CD14-positive monocyte (primary cell): Measurements from ENCODE around the gene RGS3. TPM values are rescaled to one million over a fixed set of nuclear protein-coding genes. Genes with fewer than 3 reads are reported as not detected.

Source experiments
- DNase-seq, 3 donors: peaks; one replicate each; pipeline ENCODE4 v3.0.0-alpha.2; 2011 to 2022
- H2AFZ ChIP-seq: 2 replicates; pipeline ENCODE4 v1.6.0; 2012; ENCODE audit warnings: mild to moderate bottlenecking, low read depth, low read length, inconsistent platforms; ENCODE audit not compliant: insufficient read depth, poor library complexity, severe bottlenecking
- H3K27ac ChIP-seq, 2 donors: 1 replicate in 1 of 2; 2 replicates in 1 of 2; pipeline ENCODE4 v1.5.1; 2012 to 2013; ENCODE audit warnings: low read length in 2 of 2, control low read depth in 1 of 2, inconsistent platforms in 1 of 2, low read depth in 1 of 2, mild to moderate bottlenecking in 1 of 2
- H3K27me3 ChIP-seq, 2 donors: one replicate each; pipeline versions ENCODE4 v1.6.0 to v1.6.1; 2011 to 2013; ENCODE audit warnings: low read length in 2 of 2; ENCODE audit not compliant: control insufficient read depth in 2 of 2, insufficient read depth in 2 of 2
- H3K36me3 ChIP-seq, 2 donors: replicated peaks in 1 of 2; 1 replicate in 1 of 2; 2 replicates in 1 of 2; pipeline versions ENCODE4 v1.5.1 to v1.6.1; 2012 to 2013; ENCODE audit warnings: low read length in 2 of 2, control low read depth in 1 of 2, inconsistent platforms in 1 of 2, mild to moderate bottlenecking in 1 of 2; ENCODE audit not compliant: insufficient read depth in 2 of 2, control insufficient read depth in 1 of 2
- H3K4me1 ChIP-seq, 2 donors: 1 replicate in 1 of 2; 2 replicates in 1 of 2; pipeline versions ENCODE4 v1.5.1 to v1.6.1; 2012 to 2013; ENCODE audit warnings: low read length in 2 of 2, control low read depth in 1 of 2, inconsistent platforms in 1 of 2, mild to moderate bottlenecking in 1 of 2, moderate library complexity in 1 of 2; ENCODE audit not compliant: insufficient read depth in 2 of 2, control insufficient read depth in 1 of 2
- H3K4me2 ChIP-seq: replicated peaks from 2 replicates; pipeline ENCODE3; 2012; ENCODE audit warnings: low read length, moderate library complexity, mild to moderate bottlenecking; ENCODE audit not compliant: poor library complexity, severe bottlenecking; ENCODE audit errors: extremely low read depth
- H3K4me3 ChIP-seq, 3 experiments: fragments of 200-600 bp in 1 of 3; sonication (generic) in 1 of 3; replicated peaks in 1 of 3; 1 replicate in 2 of 3; 2 replicates in 1 of 3; pipeline ENCODE4 v1.5.1; 2011 to 2013; ENCODE audit warnings: low read length in 3 of 3, mild to moderate bottlenecking in 3 of 3, control low read depth in 2 of 3, low read depth in 2 of 3, inconsistent platforms in 1 of 3, moderate library complexity in 1 of 3
- H3K79me2 ChIP-seq: 2 replicates; pipeline ENCODE4 v1.6.0; 2012; ENCODE audit warnings: mild to moderate bottlenecking, control low read depth, inconsistent platforms, low read length, moderate library complexity; ENCODE audit not compliant: insufficient read depth
- H3K9ac ChIP-seq: 2 replicates; pipeline ENCODE4 v1.6.0; 2017; ENCODE audit warnings: low read length, mild to moderate bottlenecking; ENCODE audit not compliant: insufficient read depth, poor library complexity, severe bottlenecking
- H3K9me3 ChIP-seq, 2 donors: replicated peaks in 1 of 2; 1 replicate in 1 of 2; 2 replicates in 1 of 2; pipeline versions ENCODE4 v1.5.1 to v1.6.1; 2012 to 2013; ENCODE audit warnings: low read length in 2 of 2, control low read depth in 1 of 2; ENCODE audit not compliant: control insufficient read depth in 1 of 2, insufficient read depth in 1 of 2
- H4K20me1 ChIP-seq: 2 replicates; pipeline ENCODE4 v1.6.0; 2012; ENCODE audit warnings: mild to moderate bottlenecking, low read length, control low read depth, moderate library complexity; ENCODE audit not compliant: insufficient read depth
- H3K27ac Mint-ChIP-seq, 7 donors: one replicate each; pipeline ENCODE4 v1.8.0; 2020; ENCODE audit warnings: mild to moderate bottlenecking in 7 of 7, mixed read lengths in 7 of 7, moderate library complexity in 6 of 7, inconsistent platforms in 2 of 7
- H3K27me3 Mint-ChIP-seq, 3 donors: one replicate each; pipeline ENCODE4 v1.8.0; 2021 to 2022; ENCODE audit warnings: low read depth in 3 of 3, mild to moderate bottlenecking in 3 of 3, mixed read lengths in 3 of 3, moderate library complexity in 3 of 3, inconsistent platforms in 1 of 3
- H3K36me3 Mint-ChIP-seq, 2 donors: one replicate each; pipeline ENCODE4 v1.8.0; 2020; ENCODE audit warnings: mixed read lengths in 2 of 2, inconsistent platforms in 1 of 2, mild to moderate bottlenecking in 1 of 2
- H3K4me1 Mint-ChIP-seq: one replicate; pipeline ENCODE4 v1.8.0; 2020; ENCODE audit warnings: mild to moderate bottlenecking, mixed read lengths
- H3K4me3 Mint-ChIP-seq, 2 donors: one replicate each; pipeline ENCODE4 v1.8.0; 2020; ENCODE audit warnings: mild to moderate bottlenecking in 2 of 2, mixed read lengths in 2 of 2, moderate library complexity in 1 of 2
- H3K9me3 Mint-ChIP-seq, 7 donors: one replicate each; pipeline ENCODE4 v1.8.0; 2020 to 2022; ENCODE audit warnings: mixed read lengths in 7 of 7, mild to moderate bottlenecking in 6 of 7, moderate library complexity in 6 of 7, inconsistent platforms in 2 of 7
- CTCF ChIP-seq: fragments of 200-600 bp; IDR thresholded peaks from one replicate; pipeline ENCODE4 v1.8.0; 2022; ENCODE audit warnings: antibody characterized with exemption, mild to moderate bottlenecking
- WGBS: methylation state at CpG from one replicate; pipeline ENCODE4 v1.1.5; 2013; ENCODE audit warnings: missing lambda C conversion rate; ENCODE audit not compliant: insufficient coverage; 5-methylcytosine and 5-hydroxymethylcytosine counted together
- intact Hi-C, 2 donors: fragments of 100-400 bp; cut with micrococcal nuclease; formaldehyde crosslinking; loops; one replicate each; pipeline versions ENCODE4 v1.15.0 to v1.15.1; 2023
- polyA plus RNA-seq, 3 donors: library from polyadenylated mRNA; depleted of rRNA in 1 of 3; unstranded in 2 of 3; stranded (reverse) in 1 of 3; fragments of 300-500 nt in 2 of 3; fragments of >200 nt in 1 of 3; fragmentation: Illumina TruSeq in 2 of 3; gene quantifications; 1 replicate in 2 of 3; 2 replicates in 1 of 3; pipeline ENCODE4 v1.2.3, GENCODE V29; 2012 to 2021

The RGS3 gene
- polyA plus RNA-seq, 3 donors, result 9.1 to 16.2 (median 15.8) TPM

- Mint-ChIP-seq H3K4me1 (peaks cover 48% of the 10 kb centered on the region), H3K27ac (no peak overlapping the region), H3K9me3 (no peaks in the 10 kb centered on the region), H3K4me3 (no peak overlapping the region), H3K36me3 (peaks cover 0 to 2% of the 10 kb centered on the region in 2 donors), H3K27me3 (peaks cover 0 to under 1% (median 0%) of the 10 kb centered on the region in 3 donors)
- Histone ChIP-seq H2AFZ (no peak overlapping the region), H4K20me1 (no peaks in the 10 kb centered on the region), H3K79me2 (no peaks in the 10 kb centered on the region), H3K4me3 (no peak overlapping the region), H3K27ac (no peak overlapping the region), H3K4me2 (no peak overlapping the region), H3K4me1 (peaks cover 34 to 39% of the 10 kb centered on the region in 2 donors), H3K9me3 (no peaks in the 10 kb centered on the region), H3K27me3 (no peaks in the 10 kb centered on the region), H3K9ac (no peak overlapping the region), H3K36me3 (no peaks in the 10 kb centered on the region)
- intact Hi-C loops, result loop anchor here in 1 of 2 donors (10.0 kb wide), 1 partner anchor 63 kb away; no protein-coding TSS in a partner anchor
- no CpG with 5 or more reads among the region's 2 CpGs for WGBS
- TF ChIP-seq CTCF, result no peak
- no peak for DNase-seq
These were observed 58.2 kb downstream of the RGS3 start for GRCh38 chr9:113521693-113522255.

GRCh38 chr9:113522419-113522818 lies 58.9 kb downstream of the RGS3 start:
- H3K9me3 Mint-ChIP-seq, result no peaks in the 10 kb centered on the region
- Histone ChIP-seq H4K20me1 (no peaks in the 10 kb centered on the region), H3K4me1 (peaks cover 31 to 32% of the 10 kb centered on the region in 2 donors), H3K9ac (no peak overlapping the region), H3K9me3 (no peaks in the 10 kb centered on the region), H3K4me2 (no peak overlapping the region), H3K27me3 (no peaks in the 10 kb centered on the region), H3K36me3 (no peaks in the 10 kb centered on the region), H3K79me2 (no peaks in the 10 kb centered on the region), H2AFZ (no peak overlapping the region), H3K4me3 (no peak overlapping the region), H3K27ac (no peak overlapping the region)
- H3K4me1 Mint-ChIP-seq, result peaks cover 41% of the 10 kb centered on the region
- intact Hi-C loops, result loop anchor here in 1 of 2 donors (10.0 kb wide), 1 partner anchor 62 kb away; no protein-coding TSS in a partner anchor
- H3K27me3 Mint-ChIP-seq, result peaks cover 0 to 2% (median 0%) of the 10 kb centered on the region in 3 donors
- H3K27ac Mint-ChIP-seq, result peak overlapping the region in 1 of 7 donors; percentile 75
- no peak for TF ChIP-seq CTCF
- WGBS, result 100% methylated on average over 1 of the region's 1 CpG
- H3K36me3 Mint-ChIP-seq, result peaks cover 0 to 2% of the 10 kb centered on the region in 2 donors
- H3K4me3 Mint-ChIP-seq, result peak overlapping the region in 1 of 2 donors; percentile 28
- no peak for DNase-seq
